Embryonic facial prominence (tissue), 1 donor: ENCODE measurements around the gene UBAP1.
"Not testable (repeated sequence)": the region's sequence is repeated elsewhere in the genome, so short reads cannot be mapped to it uniquely, and the experiment has no call there.

ENCODE experiments used
- DNase-seq: peaks from one replicate; pipeline ENCODE4 v3.0.0-alpha.2; 2016; ENCODE audit errors: extremely low spot score

Gene UBAP1

GRCh38 chr9:34262971-34263370 is 84.1 kb downstream of the UBAP1 start:
- DNase-seq, result no peak

- DNase-seq, result no peak
Measured at GRCh38 chr9:34267660-34268059, 88.8 kb downstream of the UBAP1 start.

- no peak for DNase-seq
Measured at GRCh38 chr9:34271265-34272006, 92.6 kb downstream of the UBAP1 start.

GRCh38 chr9:34272101-34272541 is 93.3 kb downstream of the UBAP1 start:
- no peak for DNase-seq

GRCh38 chr9:34273588-34273987 is 94.7 kb downstream of the UBAP1 start:
- DNase-seq, result not testable (repeated sequence)

- no peak for DNase-seq
Measured at GRCh38 chr9:34275811-34276210, 97.0 kb downstream of the UBAP1 start.

GRCh38 chr9:34276772-34277171 is 97.9 kb downstream of the UBAP1 start:
- DNase-seq, result no peak

GRCh38 chr9:34279411-34279810 is 100.6 kb downstream of the UBAP1 start:
- no peak for DNase-seq

GRCh38 chr9:34282096-34282495 is 103.3 kb downstream of the UBAP1 start:
- no peak for DNase-seq

- DNase-seq, result no peak
Measured at GRCh38 chr9:34289159-34289558, 110.3 kb downstream of the UBAP1 start.

- DNase-seq, result no peak
Measured at GRCh38 chr9:34291023-34291422, 112.2 kb downstream of the UBAP1 start.

GRCh38 chr9:34291423-34291822 is 112.6 kb downstream of the UBAP1 start:
- DNase-seq, result no peak

- DNase-seq, result no peak
Measured at GRCh38 chr9:34292552-34292951, 113.7 kb downstream of the UBAP1 start.

GRCh38 chr9:34301064-34301463 is 122.2 kb downstream of the UBAP1 start:
- not testable (repeated sequence) for DNase-seq
